OCI-LY7 (cell line): Measurements from ENCODE around the gene STK26.

Experiments
- CTCF ChIP-seq: fragments of 200-600 bp; sonication (generic); conservative IDR thresholded peaks from 2 replicates; pipeline ENCODE4 v1.5.1; 2014; ENCODE audit warnings: mild to moderate bottlenecking, antibody characterized with exemption, low read length, moderate library complexity, mixed read lengths
- EZH2phosphoT487 ChIP-seq: fragments of 200-600 bp; sonication (generic); IDR thresholded peaks from 2 replicates; pipeline ENCODE4 v1.6.1; 2018; ENCODE audit warnings: low read depth, borderline replicate concordance, mild to moderate bottlenecking, mixed run types, antibody characterized with exemption, low read length, moderate library complexity, mixed read lengths

GRCh38 chrX:132077912-132078311 is 54.8 kb downstream of the STK26 start:
- no peak for TF ChIP-seq CTCF
- TF ChIP-seq EZH2phosphoT487, result no peak
